Measurements from ENCODE around the gene ZNF618.
"Not testable (repeated sequence)": the region's sequence is repeated elsewhere in the genome, so short reads cannot be mapped to it uniquely, and the experiment has no call there.

ZNF618 gene

DNA sequence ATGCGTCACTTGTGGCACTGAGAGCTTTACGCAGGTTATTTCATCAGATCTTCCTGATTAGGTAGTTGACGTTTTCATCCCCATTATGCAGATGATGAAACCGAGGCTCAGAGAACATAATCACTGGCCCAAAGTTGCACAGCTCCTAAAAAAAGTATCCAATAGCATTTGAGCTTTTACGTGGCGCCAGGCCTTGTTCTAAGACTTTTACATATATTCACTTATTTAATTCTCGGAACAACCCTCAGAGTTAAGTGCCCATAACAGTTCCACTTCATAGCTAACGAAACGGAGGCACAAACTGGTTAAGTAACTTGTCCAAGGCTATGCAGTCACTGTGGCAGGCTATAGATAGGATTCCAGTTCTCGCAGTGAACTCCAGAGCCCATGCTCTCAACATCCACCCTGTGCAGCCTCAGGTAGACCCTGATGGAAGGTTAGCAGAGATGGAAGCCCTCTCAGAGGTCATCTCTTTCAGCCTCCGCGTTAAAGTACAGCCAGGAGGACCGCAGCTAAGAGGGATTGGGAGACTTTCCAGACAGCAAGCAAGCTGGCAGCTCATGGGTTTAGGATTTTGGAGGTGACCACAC lies 162.7 kb downstream of the ZNF618 start:
- DNase-seq (ENCODE audit: low read depth): no peak

DNA sequence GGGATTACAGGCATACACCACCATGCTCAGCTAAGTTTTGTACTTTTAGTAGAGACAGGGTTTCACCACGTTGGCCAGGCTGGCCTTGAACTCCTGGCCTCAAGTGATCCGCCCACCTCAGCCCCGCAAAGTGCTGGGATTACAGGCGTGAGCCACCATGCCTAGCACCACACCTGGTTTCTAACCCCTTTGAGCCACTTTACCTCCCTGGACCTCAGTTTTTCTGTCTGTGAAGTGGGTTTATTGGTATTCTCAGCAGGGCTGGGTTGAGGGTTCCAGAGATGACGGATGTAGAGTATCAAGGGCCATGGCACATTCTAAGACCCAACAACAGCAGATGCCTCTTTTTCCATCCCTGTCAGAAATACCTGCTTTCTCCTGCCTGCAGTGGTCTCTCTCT lies 163.4 kb downstream of the ZNF618 start:
- no peak for DNase-seq (ENCODE audit: low read depth)

- not testable (repeated sequence) for DNase-seq (ENCODE audit: low read depth)
Observed at GRCh38 chr9:114043660-114044059, 167.6 kb downstream of the ZNF618 start.

- no peak for DNase-seq (ENCODE audit: low read depth)
Observed at GRCh38 chr9:114046237-114046755, 170.2 kb downstream of the ZNF618 start.

GRCh38 chr9:114046875-114047274 lies 170.8 kb downstream of the ZNF618 start:
- no peak for DNase-seq (ENCODE audit: low read depth)

DNA sequence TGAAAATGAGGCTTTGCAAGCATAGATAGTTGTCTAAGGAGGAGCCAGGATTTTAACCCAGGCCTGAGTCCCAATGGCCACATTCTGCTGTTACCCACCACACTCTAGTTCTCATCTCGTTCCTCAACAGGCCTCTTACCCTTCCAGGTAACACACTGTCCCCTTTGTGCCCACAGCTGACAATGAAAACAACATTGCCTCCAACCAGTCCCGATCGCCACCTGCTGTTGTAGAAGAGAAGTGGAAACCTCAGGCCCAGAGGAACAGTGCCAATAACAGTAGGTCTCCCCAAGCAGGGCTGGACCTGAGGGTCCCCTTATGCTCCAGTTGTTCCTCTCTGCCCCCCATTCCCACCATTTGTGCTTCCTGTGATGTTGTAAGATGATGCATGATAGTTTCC lies 171.6 kb downstream of the ZNF618 start:
- DNase-seq (ENCODE audit: low read depth): no peak

DNA sequence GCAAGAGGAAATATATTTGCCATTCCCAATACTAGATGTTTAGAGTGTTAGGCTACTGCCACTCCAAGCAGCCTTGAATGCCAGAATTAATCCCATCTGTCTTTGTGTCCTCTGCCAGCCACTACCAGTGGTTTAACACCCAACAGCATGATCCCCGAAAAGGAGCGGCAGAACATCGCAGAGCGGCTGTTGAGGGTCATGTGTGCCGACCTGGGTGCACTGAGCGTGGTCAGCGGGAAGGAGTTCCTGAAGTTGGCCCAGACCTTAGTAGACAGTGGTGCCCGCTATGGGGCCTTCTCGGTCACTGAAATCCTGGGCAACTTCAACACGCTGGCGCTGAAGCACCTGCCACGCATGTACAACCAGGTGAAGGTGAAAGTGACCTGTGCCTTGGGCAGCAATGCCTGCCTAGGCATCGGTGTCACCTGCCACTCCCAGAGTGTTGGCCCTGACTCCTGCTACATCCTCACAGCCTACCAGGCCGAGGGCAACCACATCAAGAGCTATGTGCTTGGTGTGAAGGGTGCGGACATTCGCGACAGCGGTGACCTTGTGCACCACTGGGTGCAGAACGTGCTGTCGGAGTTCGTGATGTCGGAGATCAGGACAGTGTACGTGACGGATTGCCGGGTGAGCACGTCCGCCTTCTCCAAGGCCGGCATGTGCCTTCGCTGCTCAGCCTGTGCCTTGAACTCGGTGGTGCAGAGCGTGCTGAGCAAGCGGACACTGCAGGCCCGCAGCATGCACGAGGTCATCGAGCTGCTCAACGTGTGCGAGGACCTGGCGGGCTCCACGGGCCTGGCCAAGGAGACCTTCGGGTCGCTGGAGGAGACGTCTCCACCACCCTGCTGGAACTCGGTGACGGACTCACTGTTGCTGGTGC lies 172.7 kb downstream of the ZNF618 start:
- no peak for DNase-seq (ENCODE audit: low read depth)

DNA sequence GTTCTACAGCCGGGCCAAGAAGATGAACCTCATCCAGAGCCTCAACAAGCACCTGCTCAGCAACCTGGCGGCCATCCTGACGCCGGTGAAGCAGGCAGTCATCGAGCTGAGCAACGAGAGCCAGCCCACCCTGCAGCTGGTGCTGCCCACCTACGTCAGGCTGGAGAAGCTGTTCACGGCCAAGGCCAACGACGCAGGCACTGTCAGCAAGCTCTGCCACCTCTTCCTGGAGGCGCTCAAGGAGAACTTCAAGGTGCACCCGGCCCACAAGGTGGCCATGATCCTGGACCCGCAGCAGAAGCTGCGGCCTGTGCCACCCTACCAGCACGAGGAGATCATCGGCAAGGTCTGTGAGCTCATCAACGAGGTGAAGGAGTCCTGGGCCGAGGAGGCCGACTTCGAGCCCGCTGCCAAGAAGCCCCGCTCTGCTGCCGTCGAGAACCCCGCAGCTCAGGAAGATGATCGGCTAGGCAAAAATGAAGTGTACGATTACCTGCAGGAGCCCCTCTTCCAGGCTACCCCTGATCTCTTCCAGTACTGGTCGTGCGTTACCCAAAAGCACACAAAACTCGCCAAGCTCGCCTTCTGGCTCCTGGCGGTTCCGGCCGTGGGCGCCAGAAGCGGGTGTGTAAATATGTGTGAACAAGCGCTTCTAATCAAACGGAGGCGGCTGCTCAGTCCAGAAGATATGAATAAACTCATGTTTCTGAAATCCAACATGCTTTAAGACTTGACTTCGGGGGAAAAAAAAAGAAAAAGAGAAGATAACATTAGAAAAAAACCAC lies 173.5 kb downstream of the ZNF618 start:
- no peak for DNase-seq (ENCODE audit: low read depth)

DNA sequence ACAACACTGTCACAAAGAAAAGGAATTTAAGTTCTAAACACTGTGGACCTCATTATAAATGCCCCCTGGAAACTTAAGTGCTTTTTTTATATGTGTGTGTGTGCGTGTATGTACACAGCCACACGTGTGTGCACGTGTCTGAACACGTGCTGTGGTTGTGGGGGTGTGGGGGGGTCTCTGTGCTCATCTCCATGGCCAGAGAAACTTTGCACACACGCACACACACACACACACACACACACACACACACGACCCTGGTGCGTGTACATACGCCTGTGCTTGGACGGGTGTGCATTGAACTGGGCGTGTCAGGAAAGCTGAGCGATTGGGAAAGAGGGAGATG lies 174.1 kb downstream of the ZNF618 start:
- no peak for DNase-seq (ENCODE audit: low read depth)

DNA sequence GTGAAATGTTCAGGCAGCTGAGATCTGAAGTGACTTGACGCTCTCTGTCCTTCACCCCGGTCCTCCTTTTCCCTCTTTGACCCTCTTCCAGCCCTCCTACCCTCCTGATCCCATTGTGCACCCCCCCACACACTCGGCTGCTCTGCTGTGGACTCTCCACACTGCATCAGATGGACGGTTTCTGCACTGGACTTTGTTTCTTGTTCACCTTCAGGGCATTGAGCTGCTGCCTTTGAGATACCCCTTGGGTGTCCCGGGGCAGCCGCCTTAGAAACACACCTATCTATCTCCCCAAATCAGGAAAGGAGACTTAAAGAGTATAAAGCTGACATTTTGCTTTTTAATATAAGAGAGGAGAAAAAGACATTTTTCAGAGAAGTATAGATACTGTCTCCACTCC lies 174.5 kb downstream of the ZNF618 start:
- no peak for DNase-seq (ENCODE audit: low read depth)

DNA sequence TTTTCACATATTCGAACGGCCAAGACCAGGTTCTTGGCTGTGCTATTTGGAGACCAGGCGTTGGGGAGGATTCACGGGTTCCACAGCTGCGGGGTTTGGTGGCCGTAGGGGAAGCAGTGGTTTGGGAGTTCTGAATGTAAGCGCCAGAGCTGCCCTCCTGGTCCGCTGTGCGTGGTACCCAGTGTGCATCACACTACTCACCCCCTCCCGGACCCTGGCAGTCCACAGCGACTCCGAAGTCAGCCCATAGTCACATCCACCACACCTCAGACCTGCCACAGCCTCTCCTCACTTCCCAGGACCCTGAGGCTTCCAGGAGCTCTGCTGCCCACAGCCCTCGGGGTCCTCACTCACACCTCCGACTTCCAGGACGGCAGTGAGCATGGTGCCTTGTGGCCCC lies 175.2 kb downstream of the ZNF618 start:
- DNase-seq (ENCODE audit: low read depth): no peak

DNA sequence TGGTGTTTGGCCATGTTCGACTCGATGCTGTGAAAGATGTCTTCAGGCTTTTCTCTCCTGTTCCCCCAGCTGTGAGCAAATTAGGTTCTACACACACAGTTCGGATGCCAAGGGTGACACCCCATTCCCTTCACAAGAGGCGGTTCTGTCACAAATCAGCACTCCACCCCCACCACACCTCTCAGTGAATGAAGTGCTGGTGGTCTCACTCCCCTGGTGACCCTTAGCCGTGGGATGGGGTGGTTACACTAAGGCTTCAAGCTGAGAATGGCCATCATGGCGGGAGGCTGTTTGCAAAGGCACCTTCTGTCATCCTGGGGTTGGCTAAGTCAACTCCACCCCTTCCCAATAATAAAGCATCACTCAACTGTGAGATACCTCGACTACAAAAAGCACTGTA lies 175.6 kb downstream of the ZNF618 start:
- DNase-seq (ENCODE audit: low read depth): no peak

- DNase-seq (ENCODE audit: low read depth): no peak
Observed at GRCh38 chr9:114053246-114054005, 177.3 kb downstream of the ZNF618 start.

DNA sequence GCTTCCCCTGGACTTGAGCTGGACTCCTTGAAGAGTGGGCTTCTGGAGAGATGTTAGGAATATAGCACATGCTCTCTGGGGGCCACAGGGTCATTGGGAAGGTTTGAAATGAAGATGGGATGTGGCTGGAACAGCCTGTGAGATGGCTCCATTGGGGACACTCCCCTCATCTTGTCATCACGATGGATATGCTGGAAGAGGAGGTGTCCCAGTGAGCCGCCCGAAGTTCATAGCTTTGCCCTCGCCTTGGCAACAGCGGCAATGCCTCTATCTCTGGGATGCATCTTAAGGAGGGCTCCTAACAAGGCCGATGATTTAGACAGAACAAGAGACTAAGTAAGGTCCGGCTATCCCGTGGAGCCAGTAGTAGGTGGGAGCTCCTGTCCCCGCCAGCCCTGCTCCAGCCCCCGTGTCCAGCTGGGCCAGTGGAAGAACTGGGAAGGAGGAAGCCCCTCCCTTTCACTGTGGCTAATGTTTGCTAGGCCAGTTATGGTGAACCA lies 178.1 kb downstream of the ZNF618 start:
- no peak for DNase-seq (ENCODE audit: low read depth)

- no peak for DNase-seq (ENCODE audit: low read depth)
Observed at GRCh38 chr9:114055061-114055460, 179.0 kb downstream of the ZNF618 start.

- no peak for DNase-seq (ENCODE audit: low read depth)
Observed at GRCh38 chr9:114055894-114056293, 179.8 kb downstream of the ZNF618 start.

- no peak for DNase-seq (ENCODE audit: low read depth)
Observed at GRCh38 chr9:114056527-114056926, 180.4 kb downstream of the ZNF618 start.

DNA sequence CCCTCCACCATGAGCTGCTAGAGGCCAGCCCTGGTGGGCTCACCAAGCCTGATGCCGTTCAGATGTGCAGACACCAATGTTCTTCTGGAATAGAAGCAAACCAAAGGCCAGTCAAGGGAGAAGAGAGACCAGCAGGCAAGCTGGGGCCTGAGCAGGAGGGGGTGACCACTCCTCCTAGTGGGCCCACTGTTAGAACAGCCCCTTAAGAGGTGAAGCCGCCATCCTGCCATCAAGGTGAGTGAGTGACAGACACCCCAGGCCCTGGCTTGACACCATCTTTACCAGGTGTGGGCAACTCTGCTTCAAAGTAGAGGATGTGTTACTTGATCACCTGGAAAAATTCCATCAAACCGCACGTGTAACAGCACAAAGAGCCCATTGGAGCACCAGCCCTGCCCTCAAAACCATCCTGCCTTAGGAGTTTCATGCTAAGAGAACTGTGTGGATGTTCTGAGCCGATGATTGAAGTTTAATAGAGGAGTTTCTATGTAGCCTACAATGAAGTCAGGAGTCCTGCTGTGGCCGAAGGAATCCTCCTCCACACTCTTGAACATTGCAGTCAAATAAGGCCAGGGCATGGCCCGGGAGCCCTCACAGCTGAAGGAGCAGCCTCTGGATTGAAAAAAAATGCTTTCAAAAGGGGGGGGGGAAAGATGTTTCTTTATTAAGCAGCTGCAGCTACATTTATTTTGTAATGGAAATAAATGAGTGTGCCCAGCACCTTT lies 181.2 kb downstream of the ZNF618 start:
- no peak for DNase-seq (ENCODE audit: low read depth)

DNA sequence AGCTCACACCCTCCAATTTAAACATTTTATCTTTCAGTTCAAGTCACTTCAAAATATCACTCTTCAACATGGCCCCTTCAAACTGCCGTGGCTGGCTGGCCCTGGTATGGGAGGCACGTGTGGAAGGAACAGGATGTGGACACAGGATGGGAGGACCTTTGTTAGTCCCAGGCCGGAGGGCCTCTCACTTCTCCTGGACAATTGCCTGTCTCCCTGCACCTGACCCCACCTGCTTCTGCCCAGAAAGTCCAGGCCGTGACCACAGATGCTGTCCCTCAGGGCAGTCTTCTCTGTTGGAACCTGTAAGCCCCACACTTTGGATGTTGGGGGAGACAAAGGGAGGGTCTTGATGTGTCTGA lies 182.6 kb downstream of the ZNF618 start:
- no peak for DNase-seq (ENCODE audit: low read depth)

- no peak for DNase-seq (ENCODE audit: low read depth)
Observed at GRCh38 chr9:114059047-114059803, 183.1 kb downstream of the ZNF618 start.

DNA sequence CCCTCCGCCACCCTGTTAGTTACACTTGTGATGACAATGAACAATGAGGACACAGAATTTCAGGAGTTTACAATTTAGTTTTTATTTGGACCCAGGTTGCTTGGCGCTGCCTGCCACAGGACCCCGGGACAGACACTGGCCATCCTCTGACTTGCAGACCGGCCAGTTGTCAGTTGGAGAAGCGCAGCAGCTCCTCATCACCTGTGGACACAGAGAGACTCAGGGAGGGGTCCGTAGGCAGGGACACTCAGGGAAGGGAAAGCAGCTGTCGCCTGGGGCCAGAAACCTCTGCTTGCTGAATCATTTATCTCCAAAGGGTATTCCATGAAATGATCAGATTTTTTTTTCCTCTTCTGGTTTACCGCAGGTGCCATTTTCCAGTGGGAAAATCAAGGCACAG lies 184.0 kb downstream of the ZNF618 start:
- no peak for DNase-seq (ENCODE audit: low read depth)

Measured in activated gamma-delta T cell treated with anti-CD3 and anti-CD28 coated beads, Interleukin-2, amount 50 U/mL, for 16 hours (primary cell).